Right lobe of liver (tissue), 6 donors: ENCODE measurements around the gene PRPS2. TPM values are rescaled to one million over a fixed set of nuclear protein-coding genes. Genes with fewer than 3 reads are reported as not detected.

Experiments
- ATAC-seq, 4 donors: fragments of 200-7000 bp; cut with Tn5 transposase; one replicate each; pipeline ENCODE4 v1.9.1; 2020; ENCODE audit warnings: mild to moderate bottlenecking in 4 of 4, moderate library complexity in 4 of 4
- DNase-seq, 3 donors: peaks; one replicate each; pipeline ENCODE4 v3.0.0-alpha.2; 2020
- H3K27ac ChIP-seq, 3 donors: fragments of 200-600 bp; one replicate each; pipeline ENCODE4 v1.8.0; 2022
- H3K27me3 ChIP-seq, 2 donors: fragments of 200-600 bp; one replicate each; pipeline ENCODE4 v1.8.0; 2022
- H3K36me3 ChIP-seq, 4 donors: fragments of 200-600 bp; sonication (generic) in 1 of 4; one replicate each; pipeline versions ENCODE4 v1.5.1 to v1.8.0; 2017 to 2022; ENCODE audit warnings: control low read depth in 1 of 4
- H3K4me1 ChIP-seq, 4 donors: fragments of 200-600 bp; sonication (generic) in 1 of 4; one replicate each; pipeline versions ENCODE4 v1.5.1 to v1.8.0; 2017 to 2022; ENCODE audit warnings: control low read depth in 1 of 4
- H3K4me3 ChIP-seq, 3 donors: fragments of 200-600 bp; one replicate each; pipeline ENCODE4 v1.8.0; 2022
- H3K9me3 ChIP-seq, 4 donors: fragments of 200-600 bp; sonication (generic) in 1 of 4; one replicate each; pipeline versions ENCODE4 v1.5.1 to v1.8.0; 2017 to 2022; ENCODE audit warnings: control low read depth in 1 of 4
- CTCF ChIP-seq, 4 donors: fragments of 200-600 bp in 3 of 4; fragments of 450-650 bp in 1 of 4; IDR thresholded peaks; one replicate each; pipeline versions ENCODE4 v1.5.1 to v1.8.0; 2016 to 2022; ENCODE audit warnings: antibody characterized with exemption in 4 of 4, mild to moderate bottlenecking in 2 of 4
- POLR2A ChIP-seq: fragments of 450-650 bp; IDR thresholded peaks from one replicate; pipeline ENCODE4 v1.6.1; 2017; ENCODE audit warnings: antibody characterized with exemption, mild to moderate bottlenecking
- WGBS: methylation state at CpG from one replicate; pipeline ENCODE4 v1.1.6; 2018; ENCODE audit warnings: low coverage, low lambda C conversion rate; ENCODE audit not compliant: insufficient coverage; ENCODE audit errors: missing lambda C conversion rate; 5-methylcytosine and 5-hydroxymethylcytosine counted together
- intact Hi-C, 2 donors: fragments of 100-400 bp; cut with DNase I; formaldehyde crosslinking; loops; one replicate each; pipeline versions ENCODE4 v1.11.2 to v1.14.1; 2022
- total RNA-seq, 6 experiments: library from RNA; depleted of rRNA in 2 of 6; stranded (reverse); fragments of >200 nt in 2 of 6; fragmentation: NEBNext Ultra II Directional in 3 of 6; extraction: Animal tissue kit (Norgen Biotek cat#: 25700) in 3 of 6; gene quantifications; one replicate each; pipeline versions ENCODE4 v1.1.0 to v1.2.4, GENCODE V29; 2016 to 2023
- donor health status: DM: no; HTN: yes; CAD: no.
- donor health status: DM: no; HTN: no; CAD: no.
- donor health status: DM: no; HTN: no; CAD: no.
- donor health status: DM: no; HTN: yes; CAD: no.
- donor health status: DM: no; HTN: yes; CAD: no.

PRPS2 gene
- total RNA-seq, 6 experiments from 2014 or later: 13.9 to 17.9 (median 15.0) TPM

GRCh38 chrX:12814420-12814819, 23.2 kb downstream of the PRPS2 start:
- 9% methylated on average over 4 of the region's 4 CpGs for WGBS
- TF ChIP-seq POLR2A (no peak), CTCF (IDR thresholded peaks at IDR 0.05) (peak; percentile 53 to 60 (median 58))
- Histone ChIP-seq H3K27me3 (no peaks in the 10 kb centered on the region), H3K27ac (no peak overlapping the region), H3K9me3 (no peaks in the 10 kb centered on the region), H3K4me1 (no peaks in the 10 kb centered on the region), H3K4me3 (no peak overlapping the region), H3K36me3 (no peaks in the 10 kb centered on the region)
- ATAC-seq (peak; percentile 52 to 78 (median 72)), DNase-seq (no peak)
- intact Hi-C loops: loop anchor here (10.0 kb wide), 1 partner anchor 80 kb away; no protein-coding TSS in a partner anchor

GRCh38 chrX:12817528-12817927, 26.3 kb downstream of the PRPS2 start:
- no peak for ATAC-seq
- no peak overlapping the region for H3K27ac ChIP-seq
- H3K9me3 ChIP-seq: no peaks in the 10 kb centered on the region
- WGBS: 51% methylated on average over 5 of the region's 5 CpGs
- H3K27me3 ChIP-seq: no peaks in the 10 kb centered on the region
- no peak for DNase-seq
- intact Hi-C loops: loop anchor here (10.0 kb wide), 1 partner anchor 77 kb away; no protein-coding TSS in a partner anchor
- H3K4me1 ChIP-seq: no peaks in the 10 kb centered on the region
- no peaks in the 10 kb centered on the region for H3K36me3 ChIP-seq
- TF ChIP-seq CTCF (IDR thresholded peaks at IDR 0.05): no peak
- no peak for TF ChIP-seq POLR2A
- H3K4me3 ChIP-seq: no peak overlapping the region

DNA sequence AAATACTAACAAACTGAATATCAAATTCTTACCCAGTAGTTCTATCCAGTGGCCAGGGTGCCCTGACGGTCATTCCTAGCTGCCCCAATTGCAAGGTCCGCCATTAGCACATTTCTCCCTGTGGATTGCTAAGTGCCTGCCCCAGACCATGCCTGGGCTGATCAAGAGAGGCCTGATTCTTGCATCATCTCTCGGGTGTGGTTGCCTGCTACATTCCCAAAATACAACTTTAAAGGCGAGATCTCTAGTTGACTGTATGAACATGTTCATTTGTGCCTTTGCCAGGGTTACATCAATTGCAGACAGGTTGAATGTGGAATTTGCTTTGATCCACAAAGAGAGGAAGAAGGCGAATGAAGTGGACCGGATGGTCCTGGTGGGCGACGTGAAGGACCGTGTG, 28.0 kb downstream of the PRPS2 start:
- Histone ChIP-seq H3K27ac (no peak overlapping the region), H3K4me1 (no peaks in the 10 kb centered on the region), H3K36me3 (no peaks in the 10 kb centered on the region), H3K9me3 (no peaks in the 10 kb centered on the region), H3K27me3 (no peaks in the 10 kb centered on the region), H3K4me3 (no peak overlapping the region)
- WGBS: 90% methylated on average over 6 of the region's 9 CpGs
- ATAC-seq (no peak), DNase-seq (no peak)
- no peak for TF ChIP-seq POLR2A
- no peak for TF ChIP-seq CTCF (IDR thresholded peaks at IDR 0.05)
- intact Hi-C loops: loop anchor here (10.0 kb wide), 1 partner anchor 76 kb away; no protein-coding TSS in a partner anchor

- no peak overlapping the region for H3K4me3 ChIP-seq
- WGBS: 70% methylated on average over 6 of the region's 7 CpGs
Measured at GRCh38 chrX:12820737-12821136, 29.5 kb downstream of the PRPS2 start.

More at GRCh38 chrX:12820737-12821136, 29.5 kb downstream of the PRPS2 start:
- H3K4me1 ChIP-seq: no peaks in the 10 kb centered on the region
- DNase-seq (no peak), ATAC-seq (no peak)
- H3K27me3 ChIP-seq: no peaks in the 10 kb centered on the region
- H3K36me3 ChIP-seq: no peaks in the 10 kb centered on the region
- no peak overlapping the region for H3K27ac ChIP-seq
- intact Hi-C loops: no loop called here
- TF ChIP-seq POLR2A (no peak), CTCF (IDR thresholded peaks at IDR 0.05) (no peak)
- no peaks in the 10 kb centered on the region for H3K9me3 ChIP-seq
